Measurements from ENCODE around the gene NAALADL2.
"Not testable (repeated sequence)": the region's sequence is repeated elsewhere in the genome, so short reads cannot be mapped to it uniquely, and the experiment has no call there.

Gene NAALADL2

DNA sequence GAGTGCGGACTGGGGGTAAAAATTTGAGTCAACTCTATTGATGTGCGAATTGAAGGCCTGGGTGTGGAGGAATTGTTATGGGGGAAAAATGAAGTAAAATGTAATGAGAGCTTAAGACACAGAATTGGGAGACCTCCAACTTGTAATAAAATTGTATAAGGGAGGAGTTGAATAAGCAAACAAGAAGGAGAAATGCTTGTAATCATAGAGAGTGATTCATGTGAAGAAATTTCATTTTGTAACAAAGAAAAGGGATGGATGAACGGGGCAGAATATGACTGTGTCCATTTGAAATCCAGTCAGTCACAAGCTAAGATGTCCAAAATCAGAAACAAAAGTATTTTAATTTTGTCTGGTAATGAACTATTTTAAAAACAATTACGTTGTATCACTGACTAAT, 552.3 kb downstream of the NAALADL2 start:
- no peak for DNase-seq (ENCODE audit: low read depth in 1 of 2, low spot score in 1 of 2)

DNA sequence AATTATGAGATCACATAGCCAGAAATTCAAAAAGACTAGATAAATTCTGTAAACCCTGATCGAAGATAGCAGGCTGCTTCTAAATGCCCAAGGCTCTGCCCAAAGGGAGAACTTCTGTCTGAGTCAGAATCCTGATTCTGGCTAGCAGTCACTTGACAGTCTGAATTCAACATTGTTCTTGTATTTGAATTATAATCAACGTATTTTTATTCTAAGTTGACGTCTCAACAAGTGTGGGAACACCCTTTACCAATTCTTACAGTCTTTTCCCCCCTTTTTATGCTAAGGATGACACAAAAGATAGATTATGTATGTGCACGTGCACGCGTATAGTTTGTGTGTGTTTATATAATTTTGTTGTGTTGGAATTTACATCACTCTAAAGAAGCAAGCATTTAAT, 552.8 kb downstream of the NAALADL2 start:
- DNase-seq (ENCODE audit: low read depth in 1 of 2, low spot score in 1 of 2), result no peak

DNA sequence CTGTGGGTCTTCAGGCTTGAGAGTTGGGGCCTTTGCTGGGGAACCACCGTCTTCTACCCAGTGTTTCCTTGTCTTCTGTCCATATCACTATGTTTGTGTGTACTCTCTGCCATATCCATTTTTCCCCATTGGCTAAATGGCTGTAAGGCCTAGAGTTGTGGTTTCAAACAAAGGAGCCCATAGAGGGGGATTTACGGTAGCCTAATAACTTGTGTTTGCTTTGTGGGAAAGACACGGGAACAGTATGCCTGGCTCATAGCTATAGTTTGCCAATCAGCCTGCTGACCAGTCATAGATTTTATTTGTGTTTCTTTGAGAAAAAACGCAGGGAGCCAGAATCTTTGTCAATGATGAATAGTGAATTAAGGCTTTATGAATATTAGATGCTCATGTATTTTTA, 554.8 kb downstream of the NAALADL2 start:
- no peak for DNase-seq (ENCODE audit: low read depth in 1 of 2, low spot score in 1 of 2)

GRCh38 chr3:175416600-175416999, 557.5 kb downstream of the NAALADL2 start:
- DNase-seq (ENCODE audit: low read depth in 1 of 2, low spot score in 1 of 2), result no peak

- DNase-seq (ENCODE audit: low read depth in 1 of 2, low spot score in 1 of 2), result no peak
Observed at GRCh38 chr3:175417426-175417825, 558.3 kb downstream of the NAALADL2 start.

GRCh38 chr3:175421902-175422301, 562.8 kb downstream of the NAALADL2 start:
- no peak for DNase-seq (ENCODE audit: low read depth in 1 of 2, low spot score in 1 of 2)

DNA sequence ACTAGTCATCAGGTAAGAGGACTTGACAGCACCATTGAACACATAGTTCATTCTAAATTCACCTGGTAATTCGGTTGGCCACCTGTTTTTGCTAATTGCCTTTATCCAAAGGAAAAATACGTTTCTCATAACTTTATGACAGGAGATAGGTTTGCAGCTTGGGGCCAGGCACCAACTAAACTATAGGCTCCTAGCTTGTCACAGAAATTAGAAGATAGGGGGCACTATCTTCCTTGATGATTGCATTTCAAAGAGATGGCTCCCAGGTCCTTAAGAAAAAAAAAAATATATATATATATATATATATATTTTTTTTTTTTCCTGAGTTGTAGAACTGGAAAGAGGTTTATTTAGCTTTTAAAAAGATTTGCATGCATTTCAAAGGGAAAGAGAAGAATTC, 563.6 kb downstream of the NAALADL2 start:
- DNase-seq (ENCODE audit: low read depth in 1 of 2, low spot score in 1 of 2), result no peak

GRCh38 chr3:175423848-175424247, 564.7 kb downstream of the NAALADL2 start:
- DNase-seq (ENCODE audit: low read depth in 1 of 2, low spot score in 1 of 2), result not testable (repeated sequence)

GRCh38 chr3:175426805-175427204, 567.7 kb downstream of the NAALADL2 start:
- no peak for DNase-seq (ENCODE audit: low read depth in 1 of 2, low spot score in 1 of 2)

DNA sequence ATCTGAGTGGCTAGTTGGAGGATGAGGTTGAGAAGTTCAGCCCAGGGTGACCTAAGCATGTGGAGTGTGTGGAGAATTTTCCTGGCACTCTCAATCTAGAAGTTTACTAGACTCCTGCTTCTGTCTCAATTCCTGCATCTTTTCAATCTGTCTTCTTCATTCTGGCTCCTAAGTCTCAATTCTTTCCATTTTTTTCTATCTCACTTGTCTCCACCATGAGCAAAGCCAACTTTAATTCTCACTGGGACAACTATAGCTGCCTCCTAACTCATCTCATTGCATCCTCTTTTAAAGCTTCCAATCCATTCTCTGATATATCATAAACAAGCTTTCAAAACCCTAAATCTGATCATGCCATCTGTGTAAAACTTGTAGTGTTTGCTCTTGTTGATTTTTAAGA, 569.3 kb downstream of the NAALADL2 start:
- DNase-seq (ENCODE audit: low read depth in 1 of 2, low spot score in 1 of 2), result no peak

DNA sequence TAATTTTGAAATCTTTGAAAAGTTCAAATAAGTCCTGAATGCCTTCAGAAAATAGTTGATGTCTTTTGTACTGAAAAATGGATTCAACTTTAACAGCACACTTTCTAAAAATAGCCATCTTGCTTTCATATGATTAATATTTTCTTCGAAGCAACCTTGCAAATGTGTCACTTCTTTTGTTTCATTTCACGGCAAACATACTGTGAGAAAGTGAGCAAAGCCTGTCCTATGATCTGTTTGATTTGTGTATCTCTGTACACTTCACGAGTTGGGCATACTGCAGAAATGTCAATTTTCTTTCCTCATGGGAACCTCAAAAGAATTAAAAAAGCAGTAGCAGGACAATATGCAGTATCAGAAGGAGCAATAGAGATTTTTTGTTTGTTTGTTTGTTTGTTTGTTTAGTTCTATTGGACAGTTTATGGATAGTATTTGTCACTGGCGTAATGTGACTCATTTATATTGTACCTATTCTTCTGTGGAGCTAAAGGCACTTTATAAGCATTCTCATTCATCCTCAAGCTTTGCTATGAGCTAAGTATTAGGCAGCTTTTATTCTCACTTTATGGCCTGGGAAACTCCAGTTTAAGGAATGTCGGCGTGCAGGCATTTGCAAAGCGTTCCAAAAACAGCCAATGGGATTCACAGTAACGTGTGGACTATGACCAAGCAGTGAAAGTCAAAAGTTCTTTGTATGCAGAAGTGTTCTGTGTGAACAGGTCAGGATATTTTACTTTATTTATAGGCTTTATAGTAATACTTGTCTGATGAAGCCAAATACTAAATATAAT, 572.0 kb downstream of the NAALADL2 start:
- no peak for DNase-seq (ENCODE audit: low read depth in 1 of 2, low spot score in 1 of 2)

DNA sequence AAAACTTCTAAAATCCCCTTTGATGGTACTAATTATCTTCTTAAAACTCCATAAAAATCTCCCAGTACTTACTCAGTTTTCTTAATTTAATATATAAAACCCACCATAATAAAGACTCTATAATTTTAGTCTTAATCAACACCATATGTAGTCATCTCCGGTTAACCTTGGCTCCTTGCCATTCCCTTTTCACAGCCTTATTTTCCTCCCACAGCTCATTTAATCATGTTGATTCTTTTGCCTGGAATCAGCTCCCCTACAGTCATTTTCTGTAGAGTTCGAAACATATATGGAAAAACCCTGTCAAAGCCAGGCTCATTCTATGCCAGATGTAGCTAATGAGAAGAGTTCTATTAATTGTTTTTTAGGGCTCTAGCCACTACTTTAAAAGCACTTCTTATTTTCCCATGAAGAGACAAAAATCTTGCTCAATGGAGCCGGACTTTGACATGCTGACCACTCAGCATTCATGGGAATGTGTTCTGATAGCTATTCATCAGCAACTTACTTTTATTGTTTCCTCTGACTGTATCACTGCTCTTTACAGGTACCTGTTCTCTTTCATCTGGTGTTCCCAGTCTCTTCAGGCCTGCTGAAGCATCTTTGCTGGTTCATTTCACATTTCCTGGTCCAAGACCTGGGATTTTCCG, 573.4 kb downstream of the NAALADL2 start:
- no peak for DNase-seq (ENCODE audit: low read depth in 1 of 2, low spot score in 1 of 2)

GRCh38 chr3:175433026-175433674, 574.0 kb downstream of the NAALADL2 start:
- DNase-seq (ENCODE audit: low read depth in 1 of 2, low spot score in 1 of 2), result no peak

- no peak for DNase-seq (ENCODE audit: low read depth in 1 of 2, low spot score in 1 of 2)
Observed at GRCh38 chr3:175434561-175434960, 575.4 kb downstream of the NAALADL2 start.

DNA sequence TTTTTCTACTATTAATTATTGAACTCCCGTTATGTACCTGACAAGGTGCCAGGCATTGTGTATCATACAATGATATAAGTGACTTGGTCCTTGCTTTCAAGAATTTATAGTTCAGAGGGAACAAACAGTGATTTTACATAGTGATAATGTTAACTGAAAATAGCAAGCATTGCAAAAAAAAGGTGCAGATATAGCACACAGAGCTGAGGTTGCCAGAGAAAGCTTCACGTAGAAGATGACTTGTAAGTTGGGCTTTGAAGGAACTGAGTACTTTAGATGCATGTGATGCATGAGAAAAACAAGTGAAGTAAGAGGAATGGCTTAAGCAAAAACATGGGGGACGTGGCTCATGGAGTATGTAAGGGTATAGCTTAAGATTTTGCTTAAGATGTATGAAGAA, 584.5 kb downstream of the NAALADL2 start:
- DNase-seq (ENCODE audit: low read depth in 1 of 2, low spot score in 1 of 2), result no peak

DNA sequence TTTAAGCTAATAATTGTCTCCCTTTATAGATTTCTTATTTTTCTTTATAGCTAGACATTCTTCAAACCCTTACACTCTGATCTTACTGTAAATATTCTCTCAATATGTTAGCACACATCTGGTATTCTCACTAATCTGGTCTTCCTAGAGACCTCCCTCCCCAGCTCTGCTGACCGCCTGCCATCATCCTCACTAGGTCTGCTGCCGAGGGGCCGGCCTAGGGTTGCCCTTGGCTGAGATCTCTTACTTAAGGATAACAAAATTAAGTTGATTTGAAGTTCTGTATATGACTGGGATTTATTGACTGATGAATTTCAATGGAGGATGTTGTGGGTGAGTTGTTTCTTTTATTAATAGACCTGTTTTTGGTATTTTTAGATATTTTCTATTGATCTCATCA, 586.6 kb downstream of the NAALADL2 start:
- no peak for DNase-seq (ENCODE audit: low read depth in 1 of 2, low spot score in 1 of 2)

DNA sequence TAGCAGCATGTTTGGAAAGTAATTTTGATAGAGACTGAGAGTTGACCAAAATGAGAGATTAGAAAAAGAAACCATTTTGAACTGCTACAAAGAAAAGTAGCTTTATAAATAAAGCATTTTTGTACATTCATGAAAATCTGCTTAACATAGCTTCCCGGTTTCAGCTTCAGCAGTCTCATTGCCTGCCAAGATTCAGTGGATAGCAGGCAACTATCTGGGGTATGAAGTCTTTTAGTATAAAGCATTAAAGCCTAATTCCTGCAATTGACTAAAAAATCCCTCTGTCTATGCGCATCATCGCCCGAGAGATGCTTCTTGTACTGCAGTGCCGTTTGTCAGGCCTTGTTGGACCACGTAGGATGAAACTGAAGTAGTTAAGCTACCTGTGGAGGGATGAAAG, 588.4 kb downstream of the NAALADL2 start:
- DNase-seq (ENCODE audit: low read depth in 1 of 2, low spot score in 1 of 2), result no peak

- no peak for DNase-seq (ENCODE audit: low read depth in 1 of 2, low spot score in 1 of 2)
Observed at GRCh38 chr3:175453361-175453760, 594.2 kb downstream of the NAALADL2 start.

- no peak for DNase-seq (ENCODE audit: low read depth in 1 of 2, low spot score in 1 of 2)
Observed at GRCh38 chr3:175456466-175456865, 597.3 kb downstream of the NAALADL2 start.

DNA sequence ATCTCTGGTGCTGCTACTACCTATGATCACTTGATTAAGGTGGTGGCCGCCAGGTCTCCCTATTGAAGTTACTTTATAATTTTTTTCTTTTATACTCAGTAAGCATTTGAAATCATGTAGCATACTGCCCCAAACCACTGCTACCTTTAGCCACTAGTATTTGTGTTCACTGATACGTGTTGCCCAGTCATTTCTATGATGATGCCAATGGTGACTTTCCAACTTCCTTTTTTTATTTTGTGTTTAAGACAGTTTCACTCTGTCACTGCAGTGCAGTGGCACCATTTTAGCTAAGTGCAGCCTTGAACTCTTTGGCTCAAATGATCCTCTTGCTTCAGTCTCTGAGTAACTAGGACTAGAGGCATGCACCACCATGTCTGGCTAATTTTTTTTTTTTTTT, 598.2 kb downstream of the NAALADL2 start:
- DNase-seq (ENCODE audit: low read depth in 1 of 2, low spot score in 1 of 2), result no peak

- DNase-seq (ENCODE audit: low read depth in 1 of 2, low spot score in 1 of 2), result not testable (repeated sequence)
Observed at GRCh38 chr3:175460849-175461399, 601.8 kb downstream of the NAALADL2 start.

DNA sequence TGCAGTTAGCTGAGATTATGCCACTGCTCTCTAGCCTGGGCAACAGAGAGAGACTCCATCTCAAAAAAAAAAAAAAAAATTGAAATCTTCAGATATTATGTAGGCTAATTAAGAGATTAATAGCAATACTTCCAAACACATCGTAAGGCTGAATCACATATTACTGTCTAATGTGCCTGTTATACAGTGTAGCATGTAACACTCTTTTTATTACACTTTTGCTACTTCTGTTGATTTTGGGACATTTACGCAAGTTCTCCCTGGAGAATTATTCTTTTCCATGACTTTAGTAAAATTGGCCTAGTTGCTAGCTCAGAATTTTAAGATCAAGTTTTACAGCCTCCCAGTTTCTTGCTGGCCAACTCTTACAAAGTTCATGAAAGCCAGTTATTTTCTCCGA, 605.2 kb downstream of the NAALADL2 start:
- DNase-seq (ENCODE audit: low read depth in 1 of 2, low spot score in 1 of 2), result no peak

All from activated CD4-positive, alpha-beta T cell treated with anti-CD3 and anti-CD28 coated beads, Interleukin-2, amount 50 U/mL, for 24 hours (primary cell).